Smooth muscle cell (in vitro differentiated cells): Measurements from ENCODE around the gene SEC14L1. TPM values are rescaled to one million over a fixed set of nuclear protein-coding genes. Genes with fewer than 3 reads are reported as not detected.
"Not testable (repeated sequence)": the region's sequence is repeated elsewhere in the genome, so short reads cannot be mapped to it uniquely, and the experiment has no call there.

Experiments
- DNase-seq: peaks from one replicate; lab custom pipeline; 2025; ENCODE audit not compliant: unreplicated experiment; lab: John Stamatoyannopoulos, UW
- H2AFZ ChIP-seq: fragments of 200-600 bp; sonication (generic); 2 replicates; pipeline ENCODE4 v1.6.0; 2016; ENCODE audit warnings: antibody characterized with exemption, low read depth, mild to moderate bottlenecking
- H3F3A ChIP-seq: fragments of 200-600 bp; sonication (generic); 2 replicates; pipeline ENCODE4 v1.6.0; 2017; ENCODE audit warnings: antibody characterized with exemption, low read depth
- H3K27ac ChIP-seq: fragments of 200-600 bp; sonication (generic); 2 replicates; pipeline ENCODE4 v1.5.1; 2016; ENCODE audit warnings: low read depth, mild to moderate bottlenecking
- H3K27me3 ChIP-seq: fragments of 200-600 bp; sonication (generic); 2 replicates; pipeline ENCODE4 v1.6.1; 2016; ENCODE audit warnings: low read depth, mild to moderate bottlenecking
- H3K36me3 ChIP-seq: fragments of 200-600 bp; sonication (generic); 2 replicates; pipeline ENCODE4 v1.5.1; 2016; ENCODE audit warnings: low read depth
- H3K4me1 ChIP-seq: fragments of 200-600 bp; sonication (generic); 2 replicates; pipeline ENCODE4 v1.5.1; 2016; ENCODE audit warnings: low read depth
- H3K4me2 ChIP-seq: fragments of 200-600 bp; sonication (generic); 2 replicates; pipeline ENCODE4 v1.6.0; 2016; ENCODE audit warnings: mild to moderate bottlenecking
- H3K4me3 ChIP-seq: fragments of 200-600 bp; sonication (generic); 2 replicates; pipeline ENCODE4 v1.5.1; 2016; ENCODE audit warnings: mild to moderate bottlenecking
- H3K79me2 ChIP-seq: fragments of 200-600 bp; sonication (generic); 2 replicates; pipeline ENCODE4 v1.6.0; 2016; ENCODE audit warnings: low read depth, mild to moderate bottlenecking
- H3K9ac ChIP-seq: fragments of 200-600 bp; sonication (generic); 2 replicates; pipeline ENCODE4 v1.6.0; 2016; ENCODE audit warnings: low read depth
- H3K9me3 ChIP-seq: fragments of 200-600 bp; sonication (generic); replicated peaks from 2 replicates; pipeline ENCODE4 v1.5.1; 2016; ENCODE audit warnings: low read depth
- H4K20me1 ChIP-seq: fragments of 200-600 bp; sonication (generic); 2 replicates; pipeline ENCODE4 v1.6.0; 2016; ENCODE audit warnings: low read depth
- CTCF ChIP-seq: fragments of 200-600 bp; sonication (generic); IDR thresholded peaks from 2 replicates; pipeline ENCODE4 v1.5.1; 2017; ENCODE audit warnings: borderline replicate concordance, mild to moderate bottlenecking, antibody characterized with exemption; ENCODE audit not compliant: insufficient read depth, poor library complexity, severe bottlenecking
- WGBS: methylation state at CpG from one replicate; pipeline ENCODE4 v1.1.7; 2016; ENCODE audit warnings: low lambda C conversion rate; 5-methylcytosine and 5-hydroxymethylcytosine counted together
- polyA plus RNA-seq: library from polyadenylated mRNA; unstranded; fragments of >200 nt; fragmentation: Nextera tagmentation; extraction: Ambion mirVana; gene quantifications from 2 replicates; pipeline ENCODE4 v1.2.1, GENCODE V29; 2016
- total RNA-seq: library from RNA; depleted of rRNA; stranded (reverse); fragments of >200 nt; gene quantifications from 2 replicates; pipeline ENCODE4 v1.2.3, GENCODE V29; 2014

Gene SEC14L1
- total and polyA plus RNA-seq, 2 experiments from 2014 or later = 25.1 to 25.8 TPM

- 94% methylated on average over 8 of the region's 8 CpGs for WGBS
- no peaks in the 10 kb centered on the region for H3K27me3 ChIP-seq
- TF ChIP-seq CTCF = no peak
- H3F3A ChIP-seq = no peaks in the 10 kb centered on the region
- H3K4me3 ChIP-seq = no peak overlapping the region
- no peak overlapping the region for H3K4me2 ChIP-seq
- peaks cover 78% of the 10 kb centered on the region for H3K79me2 ChIP-seq
- H4K20me1 ChIP-seq = peaks cover 88% of the 10 kb centered on the region
- no peaks in the 10 kb centered on the region for H3K36me3 ChIP-seq
- H2AFZ ChIP-seq = no peak overlapping the region
- H3K4me1 ChIP-seq = peaks cover 8% of the 10 kb centered on the region
- H3K9me3 ChIP-seq = no peaks in the 10 kb centered on the region
- H3K9ac ChIP-seq = no peak overlapping the region
- H3K27ac ChIP-seq = no peak overlapping the region
- no peak for DNase-seq
Observed at GRCh38 chr17:77153999-77154586, 13.3 kb downstream of the SEC14L1 start.

GRCh38 chr17:77155125-77155524 lies 14.4 kb downstream of the SEC14L1 start:
- no peak for TF ChIP-seq CTCF
- peaks cover 89% of the 10 kb centered on the region for H4K20me1 ChIP-seq
- H3K9me3 ChIP-seq = no peaks in the 10 kb centered on the region
- no peaks in the 10 kb centered on the region for H3K27me3 ChIP-seq
- H3K36me3 ChIP-seq = no peaks in the 10 kb centered on the region
- no peak overlapping the region for H3K27ac ChIP-seq
- peaks cover 11% of the 10 kb centered on the region for H3K4me1 ChIP-seq
- WGBS = 81% methylated on average over 3 of the region's 3 CpGs
- peaks cover 74% of the 10 kb centered on the region for H3K79me2 ChIP-seq
- DNase-seq = no peak
- H3K9ac ChIP-seq = no peak overlapping the region
- no peaks in the 10 kb centered on the region for H3F3A ChIP-seq
- H3K4me2 ChIP-seq = no peak overlapping the region
- no peak overlapping the region for H2AFZ ChIP-seq
- no peak overlapping the region for H3K4me3 ChIP-seq

- not testable (repeated sequence) for H2AFZ ChIP-seq, H3F3A ChIP-seq, H3K36me3 ChIP-seq, H3K9me3 ChIP-seq, H3K4me3 ChIP-seq, H3K27me3 ChIP-seq, H3K27ac ChIP-seq, DNase-seq, H3K4me2 ChIP-seq, H3K9ac ChIP-seq
- 93% methylated on average over 6 of the region's 6 CpGs for WGBS
- Histone ChIP-seq H3K4me1 (peaks cover 17% of the 10 kb centered on the region), H4K20me1 (peaks cover 88% of the 10 kb centered on the region), H3K79me2 (peaks cover 66% of the 10 kb centered on the region)
Observed at GRCh38 chr17:77157766-77158165, 17.0 kb downstream of the SEC14L1 start.

GRCh38 chr17:77160091-77160874 lies 19.5 kb downstream of the SEC14L1 start:
- Histone ChIP-seq H4K20me1 (peaks cover 88% of the 10 kb centered on the region), H3K27me3 (no peaks in the 10 kb centered on the region), H3K4me3 (peak overlapping the region; percentile 5), H2AFZ (no peak overlapping the region), H3K27ac (peak overlapping the region; percentile 21), H3F3A (no peaks in the 10 kb centered on the region), H3K36me3 (no peaks in the 10 kb centered on the region), H3K9ac (no peak overlapping the region), H3K79me2 (peaks cover 54% of the 10 kb centered on the region), H3K9me3 (no peaks in the 10 kb centered on the region), H3K4me1 (peaks cover 40% of the 10 kb centered on the region), H3K4me2 (no peak overlapping the region)
- no peak for DNase-seq
- 59% methylated on average over 6 of the region's 6 CpGs for WGBS
- TF ChIP-seq CTCF = no peak
